IMR-90 (cell line): ENCODE results near the gene CDHR2. TPM values are rescaled to one million over a fixed set of nuclear protein-coding genes. Genes with fewer than 3 reads are reported as not detected.

ENCODE experiments used
- ATAC-seq: fragments of 200-7000 bp; cut with Tn5 transposase; 2 replicates; pipeline ENCODE4 v1.9.1; 2020; ENCODE audit warnings: low read depth, mild to moderate bottlenecking, moderate library complexity
- BruUV-seq: library from RNA; stranded (reverse); fragments of 400-500 nt; replicated peaks from 2 replicates; lab custom pipeline; 2021; lab: Mats Ljungman, UMichigan
- CTCF ChIA-PET: fragments of 300-600 bp; formaldehyde crosslinking; extraction: SDS; loops from one replicate; lab custom pipeline; 2021; ENCODE audit warnings: antibody characterized with exemption; lab: Yijun Ruan, JAX
- POLR2A ChIA-PET: fragments of 300-600 bp; sonication (Branson Sonifier 250); formaldehyde crosslinking; loops from one replicate; lab custom pipeline; 2022; ENCODE audit warnings: antibody characterized with exemption; ENCODE audit not compliant: unreplicated experiment; lab: Charles Lee
- DNase-seq: peaks from one replicate; pipeline ENCODE4 v3.0.0; 2013
- H2AFZ ChIP-seq: replicated peaks from 2 replicates; pipeline ENCODE3; 2013; ENCODE audit warnings: low read length, mild to moderate bottlenecking; ENCODE audit not compliant: poor library complexity
- H2AK5ac ChIP-seq: 2 replicates; pipeline ENCODE4 v1.6.1; 2013; ENCODE audit warnings: low read depth, low read length, inconsistent platforms
- H2AK9ac ChIP-seq: replicated peaks from 2 replicates; pipeline ENCODE3; 2013; ENCODE audit warnings: mild to moderate bottlenecking, low read depth, low read length, moderate library complexity; ENCODE audit not compliant: poor library complexity
- H2BK120ac ChIP-seq: 2 replicates; pipeline ENCODE4 v1.6.1; 2013; ENCODE audit warnings: low read depth, low read length, inconsistent platforms
- H2BK15ac ChIP-seq: 3 replicates; pipeline ENCODE4 v1.6.1; 2013; ENCODE audit warnings: low read depth, low read length, inconsistent platforms
- H2BK20ac ChIP-seq: 2 replicates; pipeline ENCODE4 v1.6.1; 2013; ENCODE audit warnings: low read depth, mild to moderate bottlenecking, inconsistent platforms, low read length, moderate library complexity
- H2BK5ac ChIP-seq: 2 replicates; pipeline ENCODE4 v1.6.1; 2013; ENCODE audit warnings: mild to moderate bottlenecking, low read depth, low read length, inconsistent platforms; ENCODE audit not compliant: poor library complexity, severe bottlenecking
- H3K14ac ChIP-seq: replicated peaks from 2 replicates; pipeline ENCODE4 v1.6.1; 2013; ENCODE audit warnings: low read depth, low read length, inconsistent platforms
- H3K18ac ChIP-seq: 2 replicates; pipeline ENCODE4 v1.6.1; 2013; ENCODE audit warnings: low read depth, low read length, control low read depth
- H3K23ac ChIP-seq: 2 replicates; pipeline ENCODE4 v1.6.1; 2013; ENCODE audit warnings: low read depth, low read length, inconsistent platforms
- H3K27ac ChIP-seq: 2 replicates; pipeline ENCODE4 v1.5.1; 2013; ENCODE audit warnings: mild to moderate bottlenecking, control low read depth, low read length; ENCODE audit not compliant: insufficient read depth
- H3K27me3 ChIP-seq: 2 replicates; pipeline ENCODE4 v1.6.1; 2013; ENCODE audit warnings: low read length; ENCODE audit not compliant: control insufficient read depth, insufficient read depth
- H3K36me3 ChIP-seq: 2 replicates; pipeline ENCODE4 v1.6.1; 2013; ENCODE audit warnings: low read length, mixed read lengths; ENCODE audit not compliant: control insufficient read depth, insufficient read depth
- H3K4ac ChIP-seq: 2 replicates; pipeline ENCODE4 v1.6.1; 2013; ENCODE audit warnings: low read depth, low read length, inconsistent platforms
- H3K4me1 ChIP-seq: 2 replicates; pipeline ENCODE4 v1.6.1; 2013; ENCODE audit warnings: low read length, mixed read lengths; ENCODE audit not compliant: control insufficient read depth, insufficient read depth
- H3K4me2 ChIP-seq: 2 replicates; pipeline ENCODE4 v1.6.1; 2013; ENCODE audit warnings: low read depth, mild to moderate bottlenecking, control low read depth, low read length, moderate library complexity
- H3K4me3 ChIP-seq: 2 replicates; pipeline ENCODE4 v1.5.1; 2013; ENCODE audit warnings: low read depth, mild to moderate bottlenecking, control low read depth, low read length, moderate library complexity; ENCODE audit not compliant: insufficient read depth
- H3K56ac ChIP-seq: 2 replicates; pipeline ENCODE4 v1.6.1; 2013; ENCODE audit warnings: low read length, inconsistent platforms; ENCODE audit not compliant: insufficient read depth; ENCODE audit errors: extremely low read depth
- H3K79me1 ChIP-seq, 2 experiments: 2 replicates each; pipeline ENCODE4 v1.6.1; 2013; ENCODE audit warnings: low read length in 2 of 2, inconsistent platforms in 1 of 2, low read depth in 1 of 2
- H3K9ac ChIP-seq: 2 replicates; pipeline ENCODE4 v1.6.1; 2013; ENCODE audit warnings: low read depth, low read length, control low read depth
- H3K9me1 ChIP-seq: 2 replicates; pipeline ENCODE4 v1.6.1; 2013; ENCODE audit warnings: low read length, inconsistent platforms; ENCODE audit not compliant: insufficient read depth
- H3K9me3 ChIP-seq: 2 replicates; pipeline ENCODE4 v1.6.1; 2013; ENCODE audit warnings: low read length; ENCODE audit not compliant: control insufficient read depth, insufficient read depth
- H4K20me1 ChIP-seq: 2 replicates; pipeline ENCODE4 v1.6.1; 2013; ENCODE audit warnings: low read length, inconsistent platforms; ENCODE audit not compliant: insufficient read depth
- H4K5ac ChIP-seq: 2 replicates; pipeline ENCODE4 v1.6.1; 2013; ENCODE audit warnings: mild to moderate bottlenecking, low read depth, low read length, control low read depth
- H4K8ac ChIP-seq, 2 experiments: 2 replicates each; pipeline ENCODE4 v1.6.1; 2013; ENCODE audit warnings: low read depth in 2 of 2, low read length in 2 of 2, control low read depth in 1 of 2, inconsistent platforms in 1 of 2
- H4K91ac ChIP-seq: 2 replicates; pipeline ENCODE4 v1.6.1; 2013; ENCODE audit warnings: low read depth, low read length, inconsistent platforms; ENCODE audit not compliant: insufficient read depth
- BHLHE40 ChIP-seq: fragments of 150-350 bp; IDR thresholded peaks from 2 replicates; pipeline ENCODE4 v1.6.1; 2016; ENCODE audit warnings: mild to moderate bottlenecking, low read depth, low read length
- CEBPB ChIP-seq: IDR thresholded peaks from 2 replicates; pipeline ENCODE4 v1.6.1; 2012; ENCODE audit warnings: low read depth, low read length, improper control_type of control experiment
- CHD1 ChIP-seq: IDR thresholded peaks from 2 replicates; pipeline ENCODE4 v1.6.1; 2012; ENCODE audit warnings: low read depth, low read length, improper control_type of control experiment
- CTCF ChIP-seq: conservative IDR thresholded peaks from 2 replicates; pipeline ENCODE4 v1.5.1; 2012; ENCODE audit warnings: mild to moderate bottlenecking, low read depth, low read length, improper control_type of control experiment
- FOS ChIP-seq: fragments of 150-350 bp; IDR thresholded peaks from 2 replicates; pipeline ENCODE4 v1.6.1; 2016; ENCODE audit warnings: low read depth, low read length
- MAFK ChIP-seq: IDR thresholded peaks from 2 replicates; pipeline ENCODE4 v1.6.1; 2012; ENCODE audit warnings: low read depth, low read length, improper control_type of control experiment
- MAZ ChIP-seq: IDR thresholded peaks from 2 replicates; pipeline ENCODE4 v1.6.1; 2012; ENCODE audit warnings: low read depth, mild to moderate bottlenecking, low read length, improper control_type of control experiment, moderate library complexity, borderline replicate concordance
- MXI1 ChIP-seq: IDR thresholded peaks from 2 replicates; pipeline ENCODE4 v1.6.1; 2012; ENCODE audit warnings: low read depth, mild to moderate bottlenecking, low read length, moderate library complexity, borderline replicate concordance
- NFE2L2 ChIP-seq: fragments of 150-350 bp; IDR thresholded peaks from 2 replicates; pipeline ENCODE4 v1.6.1; 2016; ENCODE audit warnings: low read depth, mild to moderate bottlenecking, low read length
- POLR2A ChIP-seq: IDR thresholded peaks from 2 replicates; pipeline ENCODE4 v1.6.1; 2012; ENCODE audit warnings: mild to moderate bottlenecking, low read depth, low read length
- RAD21 ChIP-seq: IDR thresholded peaks from 2 replicates; pipeline ENCODE4 v1.6.1; 2012; ENCODE audit warnings: low read length, improper control_type of control experiment
- RCOR1 ChIP-seq: IDR thresholded peaks from 2 replicates; pipeline ENCODE4 v1.6.1; 2012; ENCODE audit warnings: mild to moderate bottlenecking, low read length, improper control_type of control experiment; ENCODE audit not compliant: insufficient replicate concordance
- RFX5 ChIP-seq: IDR thresholded peaks from 2 replicates; pipeline ENCODE4 v1.8.0; 2012; ENCODE audit warnings: low read depth, mild to moderate bottlenecking, low read length, moderate library complexity
- SMC3 ChIP-seq: fragments of 150-350 bp; IDR thresholded peaks from 2 replicates; pipeline ENCODE4 v1.6.1; 2016; ENCODE audit warnings: low read depth, mild to moderate bottlenecking, antibody characterized with exemption, low read length, moderate library complexity
- USF2 ChIP-seq: fragments of 150-350 bp; IDR thresholded peaks from 2 replicates; pipeline ENCODE4 v1.6.1; 2017; ENCODE audit warnings: mild to moderate bottlenecking, antibody characterized with exemption, low read length, low read depth
- WGBS, 2 experiments: methylation state at CpG; one replicate each; pipeline versions ENCODE4 v1.1.5 to v1.1.7; 2013; ENCODE audit warnings: missing lambda C conversion rate in 2 of 2; ENCODE audit not compliant: insufficient read length in 1 of 2; ENCODE audit errors: extremely low coverage in 2 of 2; 5-methylcytosine and 5-hydroxymethylcytosine counted together
- dilution Hi-C: fragments of 300-500 bp; cut with HindIII; formaldehyde crosslinking; loops from one replicate; pipeline ENCODE4 v1.14.3; 2018; ENCODE audit warnings: low sequenced_read_pairs; ENCODE audit not compliant: unreplicated experiment
- in situ Hi-C: fragments of 300-500 bp; cut with MboI; formaldehyde crosslinking; loops from 3 replicates; pipeline ENCODE4 v1.14.3; 2019; ENCODE audit warnings: low sequenced_read_pairs, inconsistent platforms, mixed read lengths
- intact Hi-C: fragments of 100-400 bp; cut with micrococcal nuclease; formaldehyde crosslinking; loops from 2 replicates; pipeline ENCODE4 v1.10.0; 2022
- polyA plus RNA-seq, 3 experiments: library from polyadenylated mRNA; depleted of rRNA; stranded (reverse); fragments of >200 nt; gene quantifications; 2 replicates each; pipeline ENCODE4 v1.2.3, GENCODE V29; 2012; ENCODE audit warnings: low replicate concordance in 1 of 3
- total RNA-seq: library from RNA; depleted of rRNA; stranded (reverse); fragments of >200 nt; gene quantifications from 2 replicates; pipeline ENCODE4 v1.2.3, GENCODE V29; 2012
- TF ChIP-seq, protein P1 (sequence below): fragments of 150-350 bp; IDR thresholded peaks from 2 replicates; pipeline ENCODE4 v1.6.1; 2016; ENCODE audit warnings: low read depth, mild to moderate bottlenecking, low read length, moderate library complexity, borderline replicate concordance

Gene CDHR2
- total and polyA plus RNA-seq, 2 of the 4 experiments (the other 2 are of a cell fraction) = not detected

- peak overlapping the region; percentile 8; the same call in 1 of the 2 replicates for H2AK5ac ChIP-seq
- H3K9me1 ChIP-seq = peaks cover 36% of the 10 kb centered on the region
- H3K56ac ChIP-seq = no peak overlapping the region
- no peaks in the 10 kb centered on the region for H3K27me3 ChIP-seq
- TF ChIP-seq RFX5 (no peak), MAFK (no peak), USF2 (no peak), MAZ (no peak), BHLHE40 (no peak), CTCF (no peak), RCOR1 (no peak), SMC3 (no peak), RAD21 (no peak), NFE2L2 (no peak), CHD1 (no peak), CEBPB (no peak), POLR2A (no peak), FOS (no peak), MXI1 (no peak)
- TF ChIP-seq, protein P1, sequence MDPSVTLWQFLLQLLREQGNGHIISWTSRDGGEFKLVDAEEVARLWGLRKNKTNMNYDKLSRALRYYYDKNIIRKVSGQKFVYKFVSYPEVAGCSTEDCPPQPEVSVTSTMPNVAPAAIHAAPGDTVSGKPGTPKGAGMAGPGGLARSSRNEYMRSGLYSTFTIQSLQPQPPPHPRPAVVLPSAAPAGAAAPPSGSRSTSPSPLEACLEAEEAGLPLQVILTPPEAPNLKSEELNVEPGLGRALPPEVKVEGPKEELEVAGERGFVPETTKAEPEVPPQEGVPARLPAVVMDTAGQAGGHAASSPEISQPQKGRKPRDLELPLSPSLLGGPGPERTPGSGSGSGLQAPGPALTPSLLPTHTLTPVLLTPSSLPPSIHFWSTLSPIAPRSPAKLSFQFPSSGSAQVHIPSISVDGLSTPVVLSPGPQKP = no peak
- H3K4ac ChIP-seq = no peak overlapping the region
- ChIA-PET POLR2A (no interaction called here), CTCF (no interaction called here)
- no peaks in the 10 kb centered on the region for H3K36me3 ChIP-seq
- H2BK20ac ChIP-seq = no peak overlapping the region; the same call in 1 of the 2 replicates
- no peak for ATAC-seq
- peaks cover 4 to 19% of the 10 kb centered on the region in 2 experiments; a peak in 3 of 4 replicates for H3K79me1 ChIP-seq
- no peak overlapping the region for H4K5ac ChIP-seq
- no peak overlapping the region for H4K8ac ChIP-seq
- no peaks in the 10 kb centered on the region for H3K9me3 ChIP-seq
- H3K4me2 ChIP-seq = no peak overlapping the region
- peaks cover 28% of the 10 kb centered on the region for H3K4me1 ChIP-seq
- H4K20me1 ChIP-seq = peaks cover 14% of the 10 kb centered on the region
- H3K27ac ChIP-seq = no peak overlapping the region
- BruUV-seq = no TSS peak
- DNase-seq = no peak
- H3K23ac ChIP-seq = no peak overlapping the region
- H3K14ac ChIP-seq = no peak overlapping the region
- H2BK120ac ChIP-seq = no peak overlapping the region; the same call in 1 of the 2 replicates
- H3K4me3 ChIP-seq = no peak overlapping the region
- 83% methylated on average over 1 of the region's 2 CpGs; no CpG with 5 or more reads in 1 of the 2 experiments for WGBS, 2 experiments
- H2AK9ac ChIP-seq = no peak overlapping the region
- no peak overlapping the region for H2AFZ ChIP-seq
- intact Hi-C loops (no loop called here), in situ Hi-C loops (no loop called here), dilution Hi-C loops (no loop called here)
- no peak overlapping the region for H2BK5ac ChIP-seq
- H3K18ac ChIP-seq = no peak overlapping the region
- H3K9ac ChIP-seq = no peak overlapping the region
- H2BK15ac ChIP-seq = no peak overlapping the region
- H4K91ac ChIP-seq = no peak overlapping the region
Measured at GRCh38 chr5:176612855-176613254, 63.7 kb downstream of the CDHR2 start.
